ENCODE measurements around the gene PSMD4.

DNA sequence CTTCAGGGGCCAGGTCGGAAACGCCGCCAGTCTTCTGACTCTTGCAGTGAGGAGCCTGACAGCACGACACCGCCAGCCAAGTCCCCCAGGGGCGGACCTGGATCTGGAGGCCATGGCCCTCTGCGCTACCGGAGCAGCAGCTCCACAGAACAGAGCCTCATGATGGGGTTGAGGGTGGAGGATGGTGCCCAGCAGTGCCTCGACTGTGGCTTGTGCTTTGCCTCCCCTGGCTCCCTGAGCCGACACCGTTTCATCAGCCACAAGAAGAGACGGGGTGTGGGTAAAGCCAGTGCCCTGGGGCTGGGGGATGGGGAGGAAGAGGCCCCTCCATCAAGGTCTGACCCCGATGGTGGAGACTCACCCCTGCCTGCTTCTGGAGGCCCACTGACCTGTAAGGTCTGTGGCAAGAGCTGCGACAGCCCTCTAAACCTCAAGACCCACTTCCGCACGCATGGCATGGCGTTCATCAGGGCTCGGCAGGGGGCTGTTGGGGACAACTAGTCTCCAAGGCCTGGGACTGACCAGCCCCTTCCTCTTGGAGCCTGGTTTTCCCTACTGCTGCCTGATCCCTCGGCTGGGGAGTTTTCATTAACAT, 36.3 kb downstream of the PSMD4 start:
- TF ChIP-seq, protein P1, sequence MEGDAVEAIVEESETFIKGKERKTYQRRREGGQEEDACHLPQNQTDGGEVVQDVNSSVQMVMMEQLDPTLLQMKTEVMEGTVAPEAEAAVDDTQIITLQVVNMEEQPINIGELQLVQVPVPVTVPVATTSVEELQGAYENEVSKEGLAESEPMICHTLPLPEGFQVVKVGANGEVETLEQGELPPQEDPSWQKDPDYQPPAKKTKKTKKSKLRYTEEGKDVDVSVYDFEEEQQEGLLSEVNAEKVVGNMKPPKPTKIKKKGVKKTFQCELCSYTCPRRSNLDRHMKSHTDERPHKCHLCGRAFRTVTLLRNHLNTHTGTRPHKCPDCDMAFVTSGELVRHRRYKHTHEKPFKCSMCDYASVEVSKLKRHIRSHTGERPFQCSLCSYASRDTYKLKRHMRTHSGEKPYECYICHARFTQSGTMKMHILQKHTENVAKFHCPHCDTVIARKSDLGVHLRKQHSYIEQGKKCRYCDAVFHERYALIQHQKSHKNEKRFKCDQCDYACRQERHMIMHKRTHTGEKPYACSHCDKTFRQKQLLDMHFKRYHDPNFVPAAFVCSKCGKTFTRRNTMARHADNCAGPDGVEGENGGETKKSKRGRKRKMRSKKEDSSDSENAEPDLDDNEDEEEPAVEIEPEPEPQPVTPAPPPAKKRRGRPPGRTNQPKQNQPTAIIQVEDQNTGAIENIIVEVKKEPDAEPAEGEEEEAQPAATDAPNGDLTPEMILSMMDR (IDR thresholded peaks at IDR 0.05 in 4 of 5, conservative IDR thresholded peaks at IDR 0.05 in 1 of 5): no peak
- TF ChIP-seq POLR2A (IDR thresholded peaks at IDR 0.05): no peak
